HG03159 (cell line): ENCODE results near the gene FGGY.

Source experiments
- ATAC-seq: cut with Tn5 transposase; IDR thresholded peaks from one replicate; pipeline ENCODE4 v1.9.1; 2021; ENCODE audit warnings: mild to moderate bottlenecking, moderate library complexity; ENCODE audit not compliant: unreplicated experiment

Gene FGGY

DNA sequence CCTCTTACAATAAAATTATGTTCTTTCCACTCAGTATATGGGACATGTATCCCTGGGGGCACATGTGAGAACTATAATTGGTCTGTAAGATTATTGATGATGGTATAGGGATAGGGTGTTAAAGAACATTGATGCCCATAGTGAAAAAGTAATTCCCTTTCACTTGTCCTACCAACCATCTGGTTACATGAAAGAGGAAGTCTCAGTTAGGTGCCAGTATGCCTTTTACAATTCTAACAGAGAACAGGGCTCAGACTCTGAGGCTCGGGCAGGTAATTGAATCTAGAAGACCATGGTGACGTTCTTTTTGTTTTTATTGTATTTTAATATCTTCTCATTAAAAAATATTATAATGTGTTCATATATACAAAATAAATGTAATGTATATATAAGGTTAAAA is 113.6 kb downstream of the FGGY start:
- ATAC-seq, result no peak

DNA sequence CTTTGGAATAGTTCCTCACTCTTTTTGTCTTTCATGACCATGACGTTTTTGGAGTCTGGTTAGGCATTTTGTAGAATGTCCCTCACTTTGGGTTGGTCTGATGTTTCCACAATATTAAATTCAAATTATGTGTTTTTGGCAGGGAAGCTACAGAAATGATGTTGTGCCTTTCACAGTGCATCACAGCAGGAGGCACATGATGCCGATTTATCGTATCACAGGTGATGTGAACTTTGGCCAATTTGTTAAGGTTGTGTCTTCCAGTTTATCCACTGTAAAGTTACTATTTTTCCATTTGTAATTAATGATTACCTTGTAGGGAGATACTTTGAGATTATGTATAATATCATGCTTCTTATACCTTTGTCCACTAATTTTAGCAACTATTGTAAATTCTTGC is 114.3 kb downstream of the FGGY start:
- no peak for ATAC-seq

DNA sequence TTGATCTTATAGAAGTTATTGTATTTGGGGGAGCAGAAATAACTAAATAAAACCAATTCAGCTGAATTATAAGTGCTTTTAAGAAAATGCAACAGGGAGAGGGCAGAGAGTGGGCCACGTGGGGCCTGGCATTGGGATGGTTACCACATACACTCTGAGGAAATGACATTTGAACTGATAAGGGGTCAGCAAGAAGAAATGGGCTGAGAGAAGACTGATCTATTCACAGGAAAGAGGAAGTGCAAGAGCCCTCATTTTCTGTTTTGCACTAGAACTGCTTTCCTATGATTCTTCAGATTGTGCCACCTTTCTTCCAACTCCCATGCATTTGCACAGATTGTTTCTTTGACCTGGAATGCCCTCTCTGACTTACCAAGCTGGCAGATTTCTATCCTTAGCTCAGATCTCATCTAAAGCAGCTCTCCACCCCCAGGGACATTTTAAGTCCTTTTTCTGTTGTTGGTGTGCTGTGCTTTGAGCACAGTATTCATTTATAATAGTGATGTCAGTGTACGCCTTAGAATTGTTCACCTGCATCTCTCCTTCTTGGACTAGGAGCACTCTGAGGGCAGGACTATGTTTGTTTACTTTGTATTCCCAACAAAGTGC is 115.9 kb downstream of the FGGY start:
- ATAC-seq, result peak; percentile 63

DNA sequence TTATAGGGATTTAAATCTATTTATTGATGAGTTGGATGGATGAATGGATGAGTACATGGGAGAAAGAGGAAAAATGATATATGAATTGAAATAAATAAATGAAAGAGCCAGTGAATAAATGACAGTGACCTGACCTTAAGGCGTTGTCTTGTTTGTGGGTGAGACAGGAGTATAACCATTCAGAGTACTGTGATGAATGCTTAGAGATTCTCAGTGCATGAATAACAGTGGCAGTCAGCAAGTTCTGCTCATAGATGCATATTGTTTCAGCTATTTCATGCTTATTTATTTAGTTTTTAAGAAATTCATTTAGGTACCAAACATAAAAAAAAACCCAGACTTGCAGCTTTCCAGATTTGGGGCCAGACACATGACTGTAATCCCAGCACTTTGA is 116.4 kb downstream of the FGGY start:
- ATAC-seq, result no peak

DNA sequence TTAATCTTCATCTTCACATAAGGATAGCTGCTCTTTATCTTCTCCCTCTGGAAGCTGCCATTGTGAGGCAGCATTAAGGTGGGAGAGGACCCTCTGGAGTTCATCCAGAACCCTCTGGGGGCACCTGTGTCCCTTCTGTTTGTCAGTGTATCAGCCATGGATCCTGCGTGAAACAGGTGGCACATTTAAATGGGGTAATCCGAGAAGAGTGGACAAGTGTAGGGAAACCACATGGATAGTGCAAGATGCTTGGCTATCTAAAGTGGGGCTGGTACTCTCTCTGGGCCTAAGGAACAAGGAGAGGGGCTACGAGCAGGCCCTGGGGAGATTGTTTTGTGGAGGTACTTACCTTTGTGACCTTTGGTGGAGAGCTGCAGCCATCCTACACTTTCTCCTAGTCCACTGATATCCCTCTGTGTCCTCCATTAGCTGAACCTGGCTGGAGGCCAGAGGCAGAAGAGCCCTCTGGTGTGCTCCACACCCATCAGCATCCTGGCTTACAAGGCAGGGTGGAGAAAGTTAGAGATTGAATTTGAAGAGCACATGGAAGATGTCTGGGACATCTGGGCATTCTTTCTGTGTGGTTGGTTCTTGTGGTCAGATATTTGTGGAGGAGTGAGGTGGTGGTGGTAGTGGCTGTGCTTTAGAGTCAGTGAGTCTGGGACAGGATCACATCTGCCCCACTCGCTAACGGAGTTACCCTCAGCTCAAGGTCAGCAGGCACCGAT is 117.7 kb downstream of the FGGY start:
- ATAC-seq, result no peak

DNA sequence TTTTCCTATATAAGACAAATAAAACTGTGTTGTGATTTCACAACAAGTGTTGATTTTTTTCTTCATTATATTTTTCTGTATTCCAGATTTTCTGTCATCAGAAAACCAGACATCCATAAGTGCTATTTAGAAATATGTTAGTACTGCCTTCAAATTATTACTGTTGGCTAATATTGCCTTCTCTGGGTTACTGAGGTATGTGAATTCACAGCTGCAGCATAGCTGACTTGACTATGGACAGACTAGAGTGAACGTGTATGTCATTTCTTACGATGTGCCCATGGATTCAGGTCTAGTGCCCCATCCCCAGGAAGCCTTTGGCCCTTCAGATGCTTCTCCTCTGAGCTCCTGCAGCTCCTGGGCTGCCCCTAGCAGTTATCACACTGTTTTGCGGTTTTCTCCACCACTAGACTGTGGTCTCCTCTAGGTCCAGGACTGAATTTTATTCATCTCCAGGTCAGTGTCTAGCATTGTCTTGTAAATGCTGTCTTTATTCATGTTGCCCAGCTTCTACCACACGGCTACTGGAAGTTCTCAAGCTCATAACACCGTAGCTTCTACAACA is 118.5 kb downstream of the FGGY start:
- no peak for ATAC-seq

DNA sequence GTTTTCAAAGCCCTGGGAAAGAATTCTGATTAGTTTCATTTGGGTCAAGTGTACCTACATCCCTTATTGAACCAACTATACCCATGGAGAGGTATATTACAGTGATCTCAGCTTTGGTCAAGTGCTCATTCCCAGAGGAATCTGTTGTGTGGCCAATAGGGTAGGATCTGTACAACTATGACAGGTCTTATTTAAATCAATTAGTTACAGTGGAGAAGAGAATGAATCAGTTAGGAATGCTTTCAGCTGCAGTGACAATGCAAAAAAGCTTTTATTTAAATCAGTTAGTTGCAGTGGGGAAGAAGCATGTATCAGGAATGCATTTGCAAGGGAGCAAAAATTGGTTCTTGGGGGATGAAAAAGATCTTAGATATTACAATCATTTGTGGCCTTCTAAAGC is 119.0 kb downstream of the FGGY start:
- ATAC-seq, result no peak

DNA sequence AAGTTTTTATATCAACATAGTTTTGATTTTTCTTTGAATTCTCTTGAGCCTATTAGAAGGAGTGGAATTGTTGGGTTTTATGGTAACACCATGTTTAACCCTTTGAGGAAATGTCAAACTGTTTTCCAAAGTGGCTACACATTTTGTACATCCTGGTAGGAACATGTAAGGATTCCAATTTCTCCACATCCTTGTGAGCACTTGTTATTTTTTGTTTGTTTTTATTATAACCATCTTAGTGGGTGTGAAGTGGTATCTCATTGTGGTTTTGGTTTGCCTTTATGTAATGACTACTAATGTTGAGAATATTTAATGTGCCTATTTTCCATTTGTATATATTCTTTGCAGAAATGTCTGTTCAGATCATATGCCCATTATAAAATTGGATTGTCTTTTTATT is 120.5 kb downstream of the FGGY start:
- no peak for ATAC-seq

DNA sequence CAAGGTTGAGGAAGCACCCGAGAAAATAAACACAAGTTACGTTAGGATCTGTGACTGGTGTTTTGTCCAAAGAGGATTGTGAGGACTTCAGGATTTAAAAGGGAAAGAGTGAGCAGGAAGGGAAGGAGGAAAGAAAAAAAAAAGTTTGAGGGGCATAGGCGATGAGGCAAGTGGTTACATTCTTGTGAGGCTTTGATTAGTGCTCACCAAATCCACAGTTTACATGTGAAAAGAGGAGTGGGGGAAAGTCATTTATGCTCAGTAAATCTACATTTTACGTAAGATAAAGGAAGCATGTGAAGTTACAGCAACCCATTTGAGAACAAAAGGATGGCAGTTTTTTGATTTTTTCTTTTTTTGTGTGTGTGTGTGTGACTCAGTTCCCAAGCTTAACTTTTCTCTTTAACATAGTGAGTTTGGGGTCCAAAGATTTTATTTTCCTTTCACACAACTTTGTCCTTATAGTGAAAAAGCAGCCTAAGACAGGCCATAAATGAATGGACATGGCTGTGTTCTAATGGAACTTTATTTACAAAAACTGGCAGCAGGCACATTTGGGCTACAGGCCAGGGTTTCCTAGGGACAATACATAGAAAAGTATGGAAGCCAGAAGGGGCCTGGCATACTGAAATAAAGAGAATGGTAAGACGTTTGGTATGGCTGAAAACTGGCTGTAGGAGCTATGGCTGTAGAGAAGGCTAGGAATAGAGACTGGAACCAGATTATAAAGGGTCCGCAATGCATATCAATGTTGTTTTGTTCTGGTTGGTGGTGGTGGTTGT is 121.7 kb downstream of the FGGY start:
- no peak for ATAC-seq

DNA sequence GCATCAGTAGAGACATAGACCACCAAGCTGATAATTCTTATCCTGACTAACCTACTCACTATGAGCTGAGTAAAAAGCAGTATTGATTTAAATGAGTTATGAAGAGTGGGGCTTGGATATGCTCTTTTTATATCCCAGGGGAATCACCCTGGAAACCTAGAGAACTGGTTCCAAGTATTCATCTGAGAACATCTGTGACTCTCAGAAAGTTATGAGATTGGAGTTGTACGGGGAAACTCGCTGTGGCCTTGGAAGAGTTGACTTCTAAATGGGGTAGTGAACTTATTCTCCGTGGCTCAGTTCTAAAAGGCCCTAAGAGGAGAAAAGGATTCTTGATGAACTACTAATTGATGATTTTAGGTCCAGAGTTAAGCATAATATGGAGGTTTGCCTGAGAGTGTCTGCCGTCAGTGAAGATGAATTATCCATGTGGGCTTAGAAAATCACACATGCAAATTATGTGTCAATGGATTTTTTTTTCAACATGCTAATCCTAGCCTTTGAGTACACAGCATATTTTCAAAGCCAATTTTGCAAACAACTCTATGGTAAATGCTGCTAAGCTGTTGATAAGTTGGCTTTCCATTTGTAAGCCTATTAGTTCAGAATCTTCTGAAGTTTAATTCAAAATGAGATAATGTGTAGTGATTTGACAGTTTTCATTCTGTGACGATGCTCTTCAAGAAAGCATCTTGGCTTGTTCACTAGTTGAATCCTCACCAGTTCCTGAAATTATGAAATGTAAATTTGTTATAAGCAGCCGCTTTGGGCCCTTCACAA is 122.7 kb downstream of the FGGY start:
- no peak for ATAC-seq

DNA sequence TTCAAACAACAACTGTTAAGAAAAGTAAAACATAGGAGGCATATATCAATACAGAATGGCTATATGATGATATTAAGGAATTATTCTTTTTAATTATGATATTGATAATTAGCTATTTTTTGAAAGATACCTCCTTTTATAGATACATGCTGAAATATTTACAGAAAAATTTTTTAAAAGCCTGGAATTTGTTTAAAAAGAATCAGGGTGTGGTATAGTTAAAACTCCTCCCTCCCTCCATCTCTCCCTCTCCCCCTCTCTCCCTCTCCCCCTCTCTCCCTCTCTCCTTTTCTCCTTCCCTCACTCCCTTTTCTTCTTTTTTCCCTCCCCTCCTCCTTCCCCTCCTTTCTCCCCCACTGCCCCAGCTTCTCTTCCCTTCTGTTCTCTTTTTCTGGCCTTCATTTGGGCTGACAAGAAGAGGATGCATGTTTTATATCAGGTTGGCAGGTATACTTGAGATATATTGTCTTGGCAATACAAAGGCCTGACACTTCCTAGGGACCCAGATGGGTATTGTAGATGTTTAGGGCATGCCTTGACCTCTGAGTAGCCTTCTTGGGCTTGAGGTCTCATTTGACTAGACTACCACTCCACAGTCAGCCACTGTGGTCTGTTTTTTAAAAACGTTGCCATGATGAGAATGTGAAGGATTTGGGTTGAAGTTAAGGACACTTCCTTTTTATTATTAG is 124.5 kb downstream of the FGGY start:
- ATAC-seq, result no peak

DNA sequence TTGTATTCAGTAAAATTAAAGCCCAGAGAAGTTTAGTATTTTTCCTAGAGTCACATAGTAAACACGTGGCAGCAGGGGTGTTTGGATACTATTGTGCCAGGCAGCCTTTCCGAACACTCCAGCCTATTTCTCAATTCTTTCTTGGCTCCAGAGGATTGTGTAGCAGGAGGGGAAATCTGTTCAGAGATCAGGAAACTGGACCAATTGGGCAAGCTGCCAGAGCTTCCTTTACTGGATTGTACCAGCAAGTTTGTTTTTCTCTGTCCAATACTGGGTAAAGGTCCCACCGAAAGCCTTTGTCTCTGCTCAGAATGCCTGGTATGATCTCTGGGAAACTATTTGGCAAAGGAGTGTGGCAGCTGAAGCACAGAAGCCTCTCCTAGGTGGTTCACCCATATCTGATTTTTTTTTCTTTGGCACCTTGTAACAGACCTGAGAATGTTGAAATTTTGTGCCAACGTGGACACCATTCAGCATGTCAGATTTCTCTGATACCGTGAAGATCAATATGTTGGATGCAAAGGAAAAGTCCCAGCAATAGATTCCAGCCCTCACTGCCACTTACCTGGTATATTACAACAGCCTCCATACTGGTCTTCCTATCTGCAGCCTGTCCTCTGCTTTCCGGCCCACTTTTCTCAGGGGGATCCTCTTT is 126.2 kb downstream of the FGGY start:
- no peak for ATAC-seq

DNA sequence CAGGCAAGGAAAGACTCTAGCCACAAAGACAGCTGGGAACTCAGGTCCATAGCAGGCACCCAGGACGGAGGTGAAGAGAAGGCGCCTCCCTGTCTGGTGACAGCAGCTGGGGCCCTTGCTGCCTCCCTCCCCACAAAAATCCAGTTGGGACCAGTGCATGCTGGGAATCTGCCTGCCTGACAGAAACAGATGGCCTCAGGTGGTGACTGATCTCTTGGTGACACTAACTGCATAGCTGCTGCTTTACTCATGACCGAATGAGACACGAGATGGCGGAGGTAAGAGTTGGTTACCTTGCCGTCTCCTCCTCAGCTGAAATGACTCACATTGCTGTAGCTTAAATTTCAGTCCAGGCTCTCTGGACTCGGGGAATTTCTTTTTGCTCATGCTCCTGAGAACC is 130.3 kb downstream of the FGGY start:
- no peak for ATAC-seq

DNA sequence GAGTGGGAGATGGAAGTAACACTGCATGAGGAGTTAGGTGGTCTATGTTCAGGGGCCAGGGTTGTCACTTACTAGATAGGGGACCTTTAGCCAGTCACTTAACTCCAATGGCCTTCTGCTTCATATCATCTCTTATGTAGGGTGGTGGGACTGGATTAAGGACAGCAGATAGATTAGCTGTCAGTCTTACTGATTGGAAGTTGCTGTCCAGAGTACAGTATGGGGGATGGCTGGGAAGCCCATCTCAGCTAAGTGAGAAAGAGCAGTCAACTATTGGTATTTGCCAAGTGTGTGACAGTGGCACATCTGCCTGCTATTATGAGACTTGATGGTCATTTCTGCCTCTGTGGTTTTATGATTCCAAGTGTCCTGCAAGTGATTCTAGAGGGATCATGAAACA is 130.9 kb downstream of the FGGY start:
- ATAC-seq, result no peak

DNA sequence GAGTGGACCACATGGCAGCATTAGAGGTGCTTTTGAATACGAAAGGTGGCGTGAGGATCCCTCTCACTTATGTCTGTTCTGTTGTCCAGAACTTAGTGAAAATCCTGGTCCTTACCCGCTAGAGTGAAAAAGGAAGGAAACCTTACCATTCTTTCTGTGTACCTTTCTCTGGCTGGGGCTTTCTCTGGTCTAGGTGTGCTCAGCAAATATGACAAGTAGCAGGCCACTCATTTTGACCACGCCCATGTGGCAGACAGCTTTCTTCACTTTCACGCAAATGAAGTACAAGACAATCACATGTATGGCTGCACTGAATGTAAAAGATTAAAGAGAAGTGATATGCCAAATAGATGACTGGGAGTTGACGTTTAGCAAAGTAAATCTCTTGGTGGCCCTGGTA is 131.9 kb downstream of the FGGY start:
- ATAC-seq, result no peak

DNA sequence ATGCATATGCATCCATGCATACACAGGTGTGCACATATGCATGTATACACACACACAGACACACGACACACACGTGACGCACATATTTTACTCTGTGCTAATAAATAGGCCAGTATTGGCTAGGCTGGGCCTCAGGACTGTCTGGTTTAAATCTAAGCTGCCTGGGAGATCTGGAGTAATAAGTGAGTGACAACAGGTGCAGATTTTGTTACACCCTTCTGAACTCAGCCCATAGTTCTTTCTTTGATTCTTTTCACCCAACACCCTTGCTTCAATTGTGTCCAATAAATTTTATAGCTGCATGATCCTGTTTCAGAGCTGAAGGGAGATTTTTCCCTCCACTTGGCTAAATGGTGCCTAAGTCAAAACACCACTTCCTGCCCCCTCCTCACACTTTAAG is 132.8 kb downstream of the FGGY start:
- no peak for ATAC-seq

DNA sequence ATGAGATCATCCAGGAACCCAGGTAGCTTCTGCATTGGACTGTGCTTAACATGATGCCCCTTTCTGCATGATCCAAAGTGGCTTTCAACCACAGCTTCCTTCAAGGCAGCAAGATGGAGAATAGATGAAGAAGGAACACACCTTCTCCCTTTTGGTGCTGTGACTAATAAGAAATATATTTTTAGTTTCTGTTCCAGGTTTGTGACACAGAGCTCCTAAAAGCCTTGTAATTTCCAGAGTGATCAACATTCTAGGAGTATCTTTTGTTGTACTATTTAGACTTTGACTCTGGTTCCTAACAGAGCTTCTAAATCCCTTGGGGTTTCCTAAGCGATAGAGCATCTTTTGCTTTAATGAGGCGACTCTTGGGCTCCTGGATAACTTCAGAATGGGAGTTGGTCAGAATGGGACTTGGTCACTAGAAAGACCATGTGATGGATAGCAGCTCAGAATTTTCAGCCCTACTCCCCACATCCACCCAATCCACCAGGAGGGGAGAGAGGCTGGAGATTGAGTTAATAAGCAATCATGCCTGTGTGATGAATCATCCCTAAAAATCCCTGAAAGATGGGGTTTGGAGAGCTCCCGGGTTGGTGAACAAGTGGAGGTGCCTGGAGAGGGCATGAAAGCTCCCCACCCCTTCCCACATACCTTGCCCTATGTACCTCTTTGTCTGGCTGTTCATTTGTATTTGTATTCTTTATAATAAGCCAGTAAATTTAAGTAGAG is 134.8 kb downstream of the FGGY start:
- no peak for ATAC-seq

DNA sequence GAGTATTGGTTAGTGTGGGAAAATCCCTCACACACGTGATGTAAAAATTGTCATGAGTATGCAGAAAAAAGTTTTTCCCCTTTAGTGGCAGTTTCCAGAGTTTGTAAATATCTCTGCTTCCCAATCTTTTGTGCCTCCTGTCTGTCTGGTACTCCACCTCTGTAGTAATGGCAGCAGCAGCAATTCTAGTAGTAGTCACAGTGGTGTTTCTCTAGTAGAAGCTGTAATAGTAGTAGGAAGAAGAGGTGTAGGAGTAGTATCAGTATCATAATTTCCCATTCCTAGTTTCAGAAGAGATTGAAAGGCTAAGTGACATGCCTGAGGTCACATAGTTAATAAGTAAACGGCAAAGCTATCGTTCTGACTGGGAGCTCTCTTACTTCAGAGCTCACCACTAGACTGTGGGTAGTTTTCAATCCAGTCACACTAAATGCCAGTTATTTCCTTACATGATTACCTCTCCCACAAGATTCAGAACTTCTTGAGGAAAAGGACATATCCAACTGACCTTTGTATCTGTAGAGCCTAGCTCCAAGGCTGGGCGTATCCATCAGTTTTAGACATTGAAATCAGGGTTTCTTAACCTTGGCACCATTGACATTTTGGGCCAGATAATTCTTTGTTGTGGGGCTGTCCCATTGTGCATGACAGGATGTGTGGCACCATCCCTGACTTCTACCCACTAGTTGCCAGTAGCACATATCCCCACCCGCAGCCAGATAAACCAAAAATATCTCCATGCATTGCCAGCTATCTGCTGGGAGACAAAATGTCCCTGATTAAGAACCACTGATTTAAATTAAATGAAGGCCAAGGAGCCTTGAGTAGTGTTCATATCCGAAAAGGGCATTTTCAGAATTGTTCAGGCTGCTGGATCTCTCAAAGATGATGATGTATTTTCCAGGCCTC is 135.9 kb downstream of the FGGY start:
- peak; percentile 95 for ATAC-seq
